HepG2 (cell line): Measurements from ENCODE around the gene PLXNB2. TPM values are rescaled to one million over a fixed set of nuclear protein-coding genes. Genes with fewer than 3 reads are reported as not detected.

Experiments
- ATAD3A ChIP-seq: sonication (generic); formaldehyde crosslinking; IDR thresholded peaks from 2 replicates; pipeline ENCODE4 v1.4.0; 2020; ENCODE audit warnings: missing genetic modification reagents
- DR1 ChIP-seq: sonication (generic); formaldehyde crosslinking; IDR thresholded peaks from 2 replicates; pipeline ENCODE4 v1.8.0; 2021; ENCODE audit warnings: mild to moderate bottlenecking, missing genetic modification reagents, inconsistent platforms
- ELF1 ChIP-seq: sonication (generic); formaldehyde crosslinking; IDR thresholded peaks from 2 replicates; pipeline ENCODE4 v1.4.0; 2020; ENCODE audit warnings: missing genetic modification reagents
- FOSL2 ChIP-seq: sonication (generic); formaldehyde crosslinking; IDR thresholded peaks from 2 replicates; pipeline ENCODE4 v1.4.0; 2020; ENCODE audit warnings: missing genetic modification reagents
- HNRNPH1 ChIP-seq: fragments of 200-400 bp; formaldehyde crosslinking; optimal IDR thresholded peaks from 2 replicates; pipeline ENCODE3; 2017; ENCODE audit warnings: mild to moderate bottlenecking, low read depth, low read length
- KAT8 ChIP-seq: IDR thresholded peaks from 2 replicates; pipeline ENCODE4 v1.6.1; 2016; ENCODE audit warnings: missing genetic modification reagents, missing compliant biosample characterization
- KLF13 ChIP-seq: sonication (generic); formaldehyde crosslinking; IDR thresholded peaks from 2 replicates; pipeline ENCODE4 v1.4.0; 2020; ENCODE audit warnings: mild to moderate bottlenecking, missing genetic modification reagents
- MED13 ChIP-seq: sonication (generic); formaldehyde crosslinking; IDR thresholded peaks from 2 replicates; pipeline ENCODE4 v1.5.0; 2020; ENCODE audit warnings: missing genetic modification reagents
- MZF1 ChIP-seq: sonication (generic); formaldehyde crosslinking; IDR thresholded peaks from 2 replicates; pipeline ENCODE4 v1.8.1; 2023; ENCODE audit warnings: mild to moderate bottlenecking, missing genetic modification reagents, borderline replicate concordance
- NFRKB ChIP-seq: fragments of 450-650 bp; IDR thresholded peaks from 2 replicates; pipeline ENCODE4 v1.6.1; 2017
- NPAS2 ChIP-seq: sonication (generic); formaldehyde crosslinking; IDR thresholded peaks from 2 replicates; pipeline ENCODE4 v1.8.0; 2022; ENCODE audit warnings: mild to moderate bottlenecking, missing genetic modification reagents, borderline replicate concordance
- NRL ChIP-seq: sonication (generic); formaldehyde crosslinking; IDR thresholded peaks from 2 replicates; pipeline ENCODE4 v1.5.0; 2020; ENCODE audit warnings: missing genetic modification reagents, mild to moderate bottlenecking, moderate library complexity, borderline replicate concordance
- PCBP1 ChIP-seq: fragments of 200-400 bp; formaldehyde crosslinking; IDR thresholded peaks from 2 replicates; pipeline ENCODE4 v1.6.1; 2017; ENCODE audit warnings: mild to moderate bottlenecking, low read depth, low read length, borderline replicate concordance
- POLR2A ChIP-seq, 2 experiments: IDR thresholded peaks; 2 replicates each; pipeline ENCODE4 v1.6.1; 2011; ENCODE audit warnings: low read depth in 2 of 2, low read length in 2 of 2, mild to moderate bottlenecking in 1 of 2, moderate library complexity in 1 of 2; ENCODE audit not compliant: insufficient read depth in 1 of 2
- SMAD3 ChIP-seq: sonication (generic); formaldehyde crosslinking; IDR thresholded peaks from 2 replicates; pipeline ENCODE4 v1.4.0; 2020; ENCODE audit warnings: missing genetic modification reagents
- TAF15 ChIP-seq: fragments of 200-400 bp; formaldehyde crosslinking; IDR thresholded peaks from one replicate; pipeline ENCODE4 v1.6.1; 2018; ENCODE audit warnings: mild to moderate bottlenecking, low read depth, low read length; ENCODE audit not compliant: poor library complexity, severe bottlenecking
- TGIF2 ChIP-seq: IDR thresholded peaks from 2 replicates; pipeline ENCODE4 v1.6.1; 2016; ENCODE audit warnings: control low read depth, missing compliant biosample characterization
- ZBTB3 ChIP-seq: sonication (generic); formaldehyde crosslinking; IDR thresholded peaks from 2 replicates; pipeline ENCODE4 v1.4.0; 2020; ENCODE audit warnings: low read depth, mild to moderate bottlenecking, moderate library complexity, missing genetic modification reagents, borderline replicate concordance
- ZNF468 ChIP-seq: sonication (generic); formaldehyde crosslinking; IDR thresholded peaks from 2 replicates; pipeline ENCODE4 v1.8.0; 2022; ENCODE audit warnings: mild to moderate bottlenecking, moderate library complexity, missing genetic modification reagents
- ZNF557 ChIP-seq: sonication (generic); formaldehyde crosslinking; IDR thresholded peaks from 2 replicates; pipeline ENCODE4 v1.4.0; 2020; ENCODE audit warnings: missing genetic modification reagents
- ZNF567 ChIP-seq: sonication (generic); formaldehyde crosslinking; IDR thresholded peaks from 2 replicates; pipeline ENCODE4 v1.8.1; 2023; ENCODE audit warnings: mild to moderate bottlenecking, missing genetic modification reagents, borderline replicate concordance
- ZNF749 ChIP-seq: sonication (generic); formaldehyde crosslinking; IDR thresholded peaks from 2 replicates; pipeline ENCODE4 v1.8.0; 2022; ENCODE audit warnings: mild to moderate bottlenecking, missing genetic modification reagents, moderate library complexity, borderline replicate concordance
- ZSCAN25 ChIP-seq: sonication (generic); formaldehyde crosslinking; IDR thresholded peaks from 2 replicates; pipeline ENCODE4 v1.8.0; 2022; ENCODE audit warnings: mild to moderate bottlenecking, missing genetic modification reagents
- polyA plus RNA-seq, 8 experiments: library from polyadenylated mRNA; depleted of rRNA in 3 of 8; stranded (reverse) in 7 of 8; unstranded in 1 of 8; fragments of >200 nt; fragmentation: Illumina TruSeq in 4 of 8; extraction: Trizol in 4 of 8; gene quantifications; 2 replicates each; pipeline versions ENCODE4 v1.2.1 to v1.2.3, GENCODE V29; 2011 to 2016; ENCODE audit warnings: low read depth in 4 of 8, missing spikeins in 1 of 8, mixed read lengths in 1 of 8; ENCODE audit not compliant: insufficient read depth in 1 of 8
- total RNA-seq, 5 experiments: library from RNA; depleted of rRNA; stranded (reverse); fragments of >200 nt; fragmentation: Illumina TruSeq; extraction: Trizol; gene quantifications; 2 replicates each; pipeline ENCODE4 v1.2.3, GENCODE V29; 2016; ENCODE audit warnings: low read depth in 1 of 5
- TF ChIP-seq, protein P1 (sequence below): sonication (generic); formaldehyde crosslinking; IDR thresholded peaks from 2 replicates; pipeline ENCODE4 v1.8.0; 2023; ENCODE audit warnings: mild to moderate bottlenecking, missing genetic modification reagents
- TF ChIP-seq, protein P2 (sequence below): sonication (generic); formaldehyde crosslinking; IDR thresholded peaks from 2 replicates; pipeline ENCODE4 v1.4.0; 2020; ENCODE audit warnings: mild to moderate bottlenecking, missing genetic modification reagents
- TF ChIP-seq, protein P3 (sequence below): sonication (generic); formaldehyde crosslinking; IDR thresholded peaks from 2 replicates; pipeline ENCODE4 v1.5.0; 2020; ENCODE audit warnings: missing genetic modification reagents, mild to moderate bottlenecking, borderline replicate concordance
- TF ChIP-seq, protein P4 (sequence below): sonication (generic); IDR thresholded peaks from 2 replicates; pipeline ENCODE4 v1.6.1; 2016; ENCODE audit warnings: low read depth, borderline replicate concordance

PLXNB2 gene
- total and polyA plus RNA-seq, 2 of the 13 experiments (the other 11 are each of a cell fraction or from before 2014, with no cell fraction given) = 32.6 to 68.9 TPM

DNA sequence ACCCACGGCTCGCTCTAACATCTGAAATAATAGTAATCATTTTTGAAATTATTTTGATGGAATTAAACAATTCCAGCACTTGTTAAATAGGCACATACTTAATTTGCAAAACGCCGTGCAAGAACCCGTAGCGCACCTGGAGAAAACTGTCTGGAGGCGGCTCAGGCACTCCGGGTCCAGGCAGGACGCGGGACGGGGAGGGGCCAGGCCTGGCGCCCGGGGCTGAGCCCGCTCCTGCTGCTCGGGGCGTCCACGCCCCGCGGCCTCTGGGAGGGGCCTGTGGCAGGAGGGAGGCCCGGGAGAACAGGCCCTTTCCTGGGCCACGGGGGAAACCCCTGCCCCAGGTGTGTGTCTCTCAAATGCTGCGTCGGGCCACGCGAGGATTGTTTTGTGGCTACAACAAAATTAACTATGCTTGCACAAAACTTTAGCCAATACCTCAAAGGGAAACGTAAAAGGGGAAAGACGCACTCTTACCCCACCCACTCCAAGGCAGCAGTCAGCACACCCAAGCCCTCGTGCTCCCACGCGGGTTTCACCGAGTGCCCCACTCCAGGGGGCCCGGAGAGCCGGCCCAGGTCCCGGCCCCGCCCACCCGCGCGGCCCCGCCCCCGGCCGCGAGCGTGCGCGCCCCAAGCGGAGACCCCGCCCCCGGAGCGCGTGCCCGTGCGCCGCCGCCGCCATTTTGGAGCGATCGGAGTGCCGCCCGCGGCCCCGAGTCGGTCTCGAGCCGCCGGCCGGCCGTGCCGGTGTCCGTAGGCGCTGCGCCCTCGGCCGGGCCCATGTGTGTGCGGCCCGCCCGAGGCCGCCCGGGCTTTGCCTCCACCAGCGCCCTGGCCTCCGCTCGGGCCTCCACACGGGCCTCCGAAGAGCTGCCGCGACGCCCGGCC is 35.5 kb upstream of the PLXNB2 start, which contains the start of gene PPP6R2 (continued):
- 0 out of 2 replicates have a peak, but pooled peaks have one; percentile 25 for TF ChIP-seq TGIF2 (CRISPR knock-in tag)
- no peak for TF ChIP-seq ATAD3A (CRISPR knock-in tag)
- TF ChIP-seq, protein P1, sequence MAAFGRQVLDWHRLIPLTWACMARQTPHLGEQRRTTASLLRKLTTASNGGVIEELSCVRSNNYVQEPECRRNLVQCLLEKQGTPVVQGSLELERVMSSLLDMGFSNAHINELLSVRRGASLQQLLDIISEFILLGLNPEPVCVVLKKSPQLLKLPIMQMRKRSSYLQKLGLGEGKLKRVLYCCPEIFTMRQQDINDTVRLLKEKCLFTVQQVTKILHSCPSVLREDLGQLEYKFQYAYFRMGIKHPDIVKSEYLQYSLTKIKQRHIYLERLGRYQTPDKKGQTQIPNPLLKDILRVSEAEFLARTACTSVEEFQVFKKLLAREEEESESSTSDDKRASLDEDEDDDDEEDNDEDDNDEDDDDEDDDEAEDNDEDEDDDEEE (CRISPR knock-in tag) = no peak
- no peak for TF ChIP-seq ELF1
- TF ChIP-seq ZBTB3 = 0 out of 2 replicates have a peak, but pooled peaks have one; percentile 13
- TF ChIP-seq KLF13 = no peak
- TF ChIP-seq ZNF468 (CRISPR knock-in tag) = no peak
- TF ChIP-seq NFRKB = no peak
- no peak for TF ChIP-seq NPAS2 (CRISPR knock-in tag)
- 0 out of 2 replicates have a peak, but pooled peaks have one; percentile 35 for TF ChIP-seq ZNF749 (CRISPR knock-in tag)
- no peak for TF ChIP-seq PCBP1
- TF ChIP-seq ZSCAN25 = no peak
- TF ChIP-seq, protein P2, sequence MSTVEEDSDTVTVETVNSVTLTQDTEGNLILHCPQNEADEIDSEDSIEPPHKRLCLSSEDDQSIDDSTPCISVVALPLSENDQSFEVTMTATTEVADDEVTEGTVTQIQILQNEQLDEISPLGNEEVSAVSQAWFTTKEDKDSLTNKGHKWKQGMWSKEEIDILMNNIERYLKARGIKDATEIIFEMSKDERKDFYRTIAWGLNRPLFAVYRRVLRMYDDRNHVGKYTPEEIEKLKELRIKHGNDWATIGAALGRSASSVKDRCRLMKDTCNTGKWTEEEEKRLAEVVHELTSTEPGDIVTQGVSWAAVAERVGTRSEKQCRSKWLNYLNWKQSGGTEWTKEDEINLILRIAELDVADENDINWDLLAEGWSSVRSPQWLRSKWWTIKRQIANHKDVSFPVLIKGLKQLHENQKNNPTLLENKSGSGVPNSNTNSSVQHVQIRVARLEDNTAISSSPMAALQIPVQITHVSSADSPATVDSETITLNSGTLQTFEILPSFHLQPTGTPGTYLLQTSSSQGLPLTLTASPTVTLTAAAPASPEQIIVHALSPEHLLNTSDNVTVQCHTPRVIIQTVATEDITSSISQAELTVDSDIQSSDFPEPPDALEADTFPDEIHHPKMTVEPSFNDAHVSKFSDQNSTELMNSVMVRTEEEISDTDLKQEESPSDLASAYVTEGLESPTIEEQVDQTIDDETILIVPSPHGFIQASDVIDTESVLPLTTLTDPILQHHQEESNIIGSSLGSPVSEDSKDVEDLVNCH (CRISPR knock-in tag) = no peak
- no peak for TF ChIP-seq MED13 (CRISPR knock-in tag)
- no peak for TF ChIP-seq ZNF567 (CRISPR knock-in tag)
- no peak for TF ChIP-seq KAT8 (CRISPR knock-in tag)
- TF ChIP-seq MZF1 (CRISPR knock-in tag) = no peak
- 0 out of 2 replicates have a peak, but pooled peaks have one; percentile 7 for TF ChIP-seq SMAD3 (CRISPR knock-in tag)
- TF ChIP-seq TAF15 = peak; percentile 10
- TF ChIP-seq, protein P3, sequence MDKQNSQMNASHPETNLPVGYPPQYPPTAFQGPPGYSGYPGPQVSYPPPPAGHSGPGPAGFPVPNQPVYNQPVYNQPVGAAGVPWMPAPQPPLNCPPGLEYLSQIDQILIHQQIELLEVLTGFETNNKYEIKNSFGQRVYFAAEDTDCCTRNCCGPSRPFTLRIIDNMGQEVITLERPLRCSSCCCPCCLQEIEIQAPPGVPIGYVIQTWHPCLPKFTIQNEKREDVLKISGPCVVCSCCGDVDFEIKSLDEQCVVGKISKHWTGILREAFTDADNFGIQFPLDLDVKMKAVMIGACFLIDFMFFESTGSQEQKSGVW (CRISPR knock-in tag) = no peak
- TF ChIP-seq DR1 = no peak
- TF ChIP-seq POLR2A (IDR thresholded peaks at IDR 0.05; ENCODE audit: insufficient read depth in 1 of 2, low read depth in 2 of 2, low read length in 2 of 2) = peak; percentile 43 to 44; a peak in 2 of 4 replicates
- no peak for TF ChIP-seq HNRNPH1
- no peak for TF ChIP-seq ZNF557
- TF ChIP-seq NRL = no peak; the same call in 1 of the 2 replicates
- no peak for TF ChIP-seq FOSL2 (CRISPR knock-in tag)
- TF ChIP-seq, protein P4, sequence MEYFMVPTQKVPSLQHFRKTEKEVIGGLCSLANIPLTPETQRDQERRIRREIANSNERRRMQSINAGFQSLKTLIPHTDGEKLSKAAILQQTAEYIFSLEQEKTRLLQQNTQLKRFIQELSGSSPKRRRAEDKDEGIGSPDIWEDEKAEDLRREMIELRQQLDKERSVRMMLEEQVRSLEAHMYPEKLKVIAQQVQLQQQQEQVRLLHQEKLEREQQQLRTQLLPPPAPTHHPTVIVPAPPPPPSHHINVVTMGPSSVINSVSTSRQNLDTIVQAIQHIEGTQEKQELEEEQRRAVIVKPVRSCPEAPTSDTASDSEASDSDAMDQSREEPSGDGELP = no peak
